PC-9 (cell line): ENCODE data around the gene SLC12A3. TPM values are rescaled to one million over a fixed set of nuclear protein-coding genes. Genes with fewer than 3 reads are reported as not detected.
A peak's percentile ranks its signal among the peaks of the same experiment; 100 is the strongest.
"Not testable (repeated sequence)": the region's sequence is repeated elsewhere in the genome, so short reads cannot be mapped to it uniquely, and the experiment has no call there.

Experiments
- BruUV-seq: library from RNA; stranded (reverse); fragments of 400-500 nt; replicated peaks from 2 replicates; lab custom pipeline; 2021; lab: Mats Ljungman, UMichigan
- CTCF ChIA-PET: fragments of 300-600 bp; sonication (Branson Sonifier 250); formaldehyde crosslinking; loops from one replicate; lab custom pipeline; 2022; ENCODE audit warnings: antibody characterized with exemption; lab: Charles Lee
- POLR2A ChIA-PET: fragments of 300-600 bp; sonication (Branson Sonifier 250); formaldehyde crosslinking; loops from one replicate; lab custom pipeline; 2022; ENCODE audit warnings: antibody characterized with exemption; ENCODE audit not compliant: unreplicated experiment; lab: Charles Lee
- DNase-seq, 2 experiments: peaks; one replicate each; pipeline versions ENCODE4 v3.0.0 to v3.0.0-alpha.2; 2015 to 2022; ENCODE audit warnings: mixed read lengths in 1 of 2
- H2AFZ ChIP-seq: fragments of 200-600 bp; sonication (generic); 2 replicates; pipeline ENCODE4 v1.8.1; 2017; ENCODE audit warnings: antibody characterized with exemption
- H3F3A ChIP-seq: fragments of 200-600 bp; sonication (generic); 2 replicates; pipeline ENCODE4 v1.8.1; 2017; ENCODE audit warnings: antibody characterized with exemption, mild to moderate bottlenecking, low read depth; ENCODE audit not compliant: insufficient read depth
- H3K27ac ChIP-seq: fragments of 200-600 bp; sonication (generic); 2 replicates; pipeline ENCODE4 v1.6.1; 2016; ENCODE audit warnings: mixed run types
- H3K27me3 ChIP-seq: fragments of 200-600 bp; sonication (generic); 2 replicates; pipeline ENCODE4 v1.6.1; 2016; ENCODE audit warnings: low read depth, mixed run types; ENCODE audit not compliant: insufficient read depth
- H3K36me3 ChIP-seq: fragments of 200-600 bp; sonication (generic); 2 replicates; pipeline ENCODE4 v1.6.1; 2016; ENCODE audit warnings: low read depth, mixed run types
- H3K4me1 ChIP-seq: fragments of 200-600 bp; sonication (generic); replicated peaks from 2 replicates; pipeline ENCODE4 v1.6.1; 2016; ENCODE audit warnings: mixed run types; ENCODE audit not compliant: insufficient read depth
- H3K4me2 ChIP-seq: fragments of 200-600 bp; sonication (generic); 2 replicates; pipeline ENCODE4 v1.6.1; 2017; ENCODE audit warnings: mixed run types
- H3K4me3 ChIP-seq: fragments of 200-600 bp; sonication (generic); 2 replicates; pipeline ENCODE4 v1.6.1; 2016; ENCODE audit warnings: mixed run types
- H3K79me2 ChIP-seq: fragments of 200-600 bp; sonication (generic); 2 replicates; pipeline ENCODE4 v1.6.1; 2017; ENCODE audit warnings: low read depth, mixed run types
- H3K9me2 ChIP-seq: fragments of 200-600 bp; sonication (generic); 2 replicates; pipeline ENCODE4 v1.8.1; 2017; ENCODE audit warnings: mild to moderate bottlenecking; ENCODE audit not compliant: insufficient read depth
- H3K9me3 ChIP-seq: fragments of 200-600 bp; sonication (generic); 2 replicates; pipeline ENCODE4 v1.8.1; 2016; ENCODE audit warnings: low read depth; ENCODE audit not compliant: insufficient read depth
- H4K20me1 ChIP-seq: fragments of 200-600 bp; sonication (generic); 2 replicates; pipeline ENCODE4 v1.8.1; 2017; ENCODE audit not compliant: insufficient read depth
- CTCF ChIP-seq: fragments of 200-600 bp; sonication (generic); conservative IDR thresholded peaks from 2 replicates; pipeline ENCODE4 v1.6.1; 2017; ENCODE audit warnings: mixed run types, antibody characterized with exemption, mild to moderate bottlenecking, moderate library complexity
- EZH2 ChIP-seq: fragments of 200-600 bp; sonication (generic); IDR thresholded peaks from 2 replicates; pipeline ENCODE4 v1.8.0; 2017; ENCODE audit warnings: antibody characterized with exemption, low read depth
- intact Hi-C: fragments of 100-400 bp; cut with micrococcal nuclease; formaldehyde crosslinking; loops from one replicate; pipeline ENCODE4 v1.10.0; 2022; ENCODE audit not compliant: unreplicated experiment
- total RNA-seq: library from RNA; stranded (reverse); gene quantifications from 2 replicates; pipeline ENCODE4 v1.2.3, GENCODE V29; 2021

The SLC12A3 gene
- total RNA-seq, 1 experiment from 2014 or later: 0.26 TPM

- H3F3A ChIP-seq: peaks cover 6% of the 10 kb centered on the region; the same call in 1 of the 2 replicates
- no TSS peak for BruUV-seq
- no peak overlapping the region for H3K27ac ChIP-seq
- H3K9me3 ChIP-seq: no peaks in the 10 kb centered on the region
- no peak overlapping the region for H2AFZ ChIP-seq
- intact Hi-C loops: no loop called here
- H3K4me3 ChIP-seq: no peak overlapping the region
- ChIA-PET POLR2A (no interaction called here), CTCF (no interaction called here)
- DNase-seq: no peak
- H4K20me1 ChIP-seq: no peaks in the 10 kb centered on the region
- peaks cover 21% of the 10 kb centered on the region for H3K4me1 ChIP-seq
- no peaks in the 10 kb centered on the region for H3K36me3 ChIP-seq
- no peak overlapping the region for H3K4me2 ChIP-seq
- H3K9me2 ChIP-seq: no peaks in the 10 kb centered on the region
- no peak for TF ChIP-seq CTCF
- TF ChIP-seq EZH2: no peak
- no peaks in the 10 kb centered on the region for H3K79me2 ChIP-seq
- H3K27me3 ChIP-seq: no peaks in the 10 kb centered on the region
These were observed 521 bp downstream of the SLC12A3 start for GRCh38 chr16:56865394-56866062.

- H3K36me3 ChIP-seq: no peaks in the 10 kb centered on the region
- no peak for TF ChIP-seq EZH2
- TF ChIP-seq CTCF: peak; percentile 89
- H3K27ac ChIP-seq: no peak overlapping the region
- DNase-seq: peak; percentile 23 to 41
- H3K4me2 ChIP-seq: no peak overlapping the region
- no peak overlapping the region for H2AFZ ChIP-seq
- no peaks in the 10 kb centered on the region for H3K79me2 ChIP-seq
- H3F3A ChIP-seq: no peaks in the 10 kb centered on the region
- H4K20me1 ChIP-seq: no peaks in the 10 kb centered on the region
- H3K9me2 ChIP-seq: no peaks in the 10 kb centered on the region
- no peaks in the 10 kb centered on the region for H3K9me3 ChIP-seq
- peaks cover 11% of the 10 kb centered on the region for H3K4me1 ChIP-seq
- ChIA-PET CTCF (interaction anchor here (0.6 to 0.7 kb wide), 2 partner anchors 118 to 242 kb away, joined by 3 to 7 read pairs; no protein-coding TSS in a partner anchor), POLR2A (no interaction called here)
- no TSS peak for BruUV-seq
- no peaks in the 10 kb centered on the region for H3K27me3 ChIP-seq
- H3K4me3 ChIP-seq: no peak overlapping the region
- intact Hi-C loops: no loop called here
These were observed 2.2 kb downstream of the SLC12A3 start for GRCh38 chr16:56866955-56867830.

GRCh38 chr16:56868175-56868574, 3.2 kb downstream of the SLC12A3 start:
- H3K27ac ChIP-seq: no peak overlapping the region
- H3K4me3 ChIP-seq: no peak overlapping the region
- no TSS peak for BruUV-seq
- no peak for TF ChIP-seq EZH2
- no peak for TF ChIP-seq CTCF
- intact Hi-C loops: loop anchor here (2.0 kb wide), 1 partner anchor 75 kb away; no protein-coding TSS in a partner anchor
- H3K4me1 ChIP-seq: peaks cover 7% of the 10 kb centered on the region; the same call in 1 of the 2 replicates
- no peaks in the 10 kb centered on the region for H3K9me2 ChIP-seq
- ChIA-PET CTCF (interaction anchor here (0.6 kb wide), 1 partner anchor 241 kb away, joined by 7 read pairs; no protein-coding TSS in a partner anchor), POLR2A (no interaction called here)
- no peak for DNase-seq
- H4K20me1 ChIP-seq: no peaks in the 10 kb centered on the region
- H3K9me3 ChIP-seq: no peaks in the 10 kb centered on the region
- no peak overlapping the region for H3K4me2 ChIP-seq
- no peaks in the 10 kb centered on the region for H3K27me3 ChIP-seq
- no peak overlapping the region for H2AFZ ChIP-seq
- H3K79me2 ChIP-seq: no peaks in the 10 kb centered on the region
- H3F3A ChIP-seq: no peaks in the 10 kb centered on the region
- H3K36me3 ChIP-seq: no peaks in the 10 kb centered on the region

- H3K4me3 ChIP-seq, H3K4me2 ChIP-seq, DNase-seq, H3K27ac ChIP-seq, BruUV-seq, H3K4me1 ChIP-seq, H2AFZ ChIP-seq, H3K79me2 ChIP-seq, H3K27me3 ChIP-seq, H3K36me3 ChIP-seq, H3K9me2 ChIP-seq, H3F3A ChIP-seq, H3K9me3 ChIP-seq, H4K20me1 ChIP-seq: not testable (repeated sequence)
- ChIA-PET POLR2A (interaction anchor here (0.6 to 0.7 kb wide), 2 partner anchors 14 to 19 kb away, joined by 3 to 7 read pairs; no protein-coding TSS in a partner anchor), CTCF (interaction anchor here (0.5 to 1.8 kb wide), 4 partner anchors 15 to 225 kb away, joined by 3 to 9 read pairs (median 6); no protein-coding TSS in a partner anchor)
- intact Hi-C loops: loop anchor here (2.0 kb wide), 1 partner anchor 76 kb away; no protein-coding TSS in a partner anchor
These were observed 3.8 kb downstream of the SLC12A3 start for GRCh38 chr16:56868766-56869165.
